Testis (tissue), 2 donors: Measurements from ENCODE around the gene STK32A.

Experiments
- POLR2A ChIP-seq: fragments of 450-650 bp; IDR thresholded peaks from one replicate; pipeline ENCODE4 v1.6.1; 2017; ENCODE audit warnings: antibody characterized with exemption, mild to moderate bottlenecking, moderate library complexity
- TF ChIP-seq, protein P1 (sequence below), 3 experiments: fragments of 450-650 bp in 2 of 3; fragments of 200-600 bp in 1 of 3; sonication (generic) in 1 of 3; IDR thresholded peaks; one replicate each; pipeline ENCODE4 v1.5.1; 2016 to 2019; ENCODE audit warnings: antibody characterized with exemption in 3 of 3, mild to moderate bottlenecking in 2 of 3, moderate library complexity in 1 of 3

- TF ChIP-seq, protein P1, sequence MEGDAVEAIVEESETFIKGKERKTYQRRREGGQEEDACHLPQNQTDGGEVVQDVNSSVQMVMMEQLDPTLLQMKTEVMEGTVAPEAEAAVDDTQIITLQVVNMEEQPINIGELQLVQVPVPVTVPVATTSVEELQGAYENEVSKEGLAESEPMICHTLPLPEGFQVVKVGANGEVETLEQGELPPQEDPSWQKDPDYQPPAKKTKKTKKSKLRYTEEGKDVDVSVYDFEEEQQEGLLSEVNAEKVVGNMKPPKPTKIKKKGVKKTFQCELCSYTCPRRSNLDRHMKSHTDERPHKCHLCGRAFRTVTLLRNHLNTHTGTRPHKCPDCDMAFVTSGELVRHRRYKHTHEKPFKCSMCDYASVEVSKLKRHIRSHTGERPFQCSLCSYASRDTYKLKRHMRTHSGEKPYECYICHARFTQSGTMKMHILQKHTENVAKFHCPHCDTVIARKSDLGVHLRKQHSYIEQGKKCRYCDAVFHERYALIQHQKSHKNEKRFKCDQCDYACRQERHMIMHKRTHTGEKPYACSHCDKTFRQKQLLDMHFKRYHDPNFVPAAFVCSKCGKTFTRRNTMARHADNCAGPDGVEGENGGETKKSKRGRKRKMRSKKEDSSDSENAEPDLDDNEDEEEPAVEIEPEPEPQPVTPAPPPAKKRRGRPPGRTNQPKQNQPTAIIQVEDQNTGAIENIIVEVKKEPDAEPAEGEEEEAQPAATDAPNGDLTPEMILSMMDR (IDR thresholded peaks at IDR 0.05) = no peak
- TF ChIP-seq POLR2A = no peak
Measured at GRCh38 chr5:147189109-147189424, 45.8 kb upstream of the STK32A start.
